Spinal cord (tissue), 10 donors: ENCODE measurements around the gene FASN. TPM values are rescaled to one million over a fixed set of nuclear protein-coding genes. Genes with fewer than 3 reads are reported as not detected.

Experiments
- DNase-seq, 6 donors: peaks; one replicate each; pipeline versions ENCODE4 v3.0.0 to v3.0.0-alpha.2; 2013 to 2015; ENCODE audit warnings: low spot score in 6 of 6, low read depth in 4 of 6
- H3K27ac ChIP-seq: one replicate; pipeline ENCODE4 v1.5.1; 2013; ENCODE audit warnings: low read depth, low read length, control low read depth
- H3K27me3 ChIP-seq: one replicate; pipeline ENCODE4 v1.6.1; 2013; ENCODE audit warnings: low read length; ENCODE audit not compliant: control insufficient read depth, insufficient read depth
- H3K36me3 ChIP-seq: one replicate; pipeline ENCODE4 v1.6.1; 2013; ENCODE audit warnings: low read length; ENCODE audit not compliant: control insufficient read depth, insufficient read depth
- H3K4me1 ChIP-seq: one replicate; pipeline ENCODE4 v1.6.1; 2013; ENCODE audit warnings: low read length; ENCODE audit not compliant: control insufficient read depth, insufficient read depth
- H3K4me3 ChIP-seq: one replicate; pipeline ENCODE4 v1.5.1; 2013; ENCODE audit warnings: low read depth, low read length, control low read depth
- H3K9me3 ChIP-seq: one replicate; pipeline ENCODE4 v1.6.1; 2013; ENCODE audit warnings: low read length; ENCODE audit not compliant: control insufficient read depth, insufficient read depth
- WGBS: methylation state at CpG from one replicate; pipeline ENCODE4 v1.1.5; 2013; ENCODE audit warnings: missing lambda C conversion rate; ENCODE audit not compliant: insufficient coverage; 5-methylcytosine and 5-hydroxymethylcytosine counted together
- polyA plus RNA-seq, 2 donors: library from polyadenylated mRNA; unstranded; fragments of 120-200 nt; gene quantifications; one replicate each; pipeline ENCODE4 v1.2.1, GENCODE V29; 2013; ENCODE audit not compliant: insufficient read length in 2 of 2
- total RNA-seq, 2 donors: library from RNA; depleted of rRNA in 1 of 2; stranded (reverse); fragments of 120-200 nt in 1 of 2; fragments of >200 nt in 1 of 2; gene quantifications; one replicate each; pipeline versions ENCODE4 v1.2.3 to v1.2.4, GENCODE V29; 2013 to 2014
- donor health status: healthy.

Gene FASN
- total and polyA plus RNA-seq, 4 donors = 57.7 to 184 (median 110) TPM

- DNase-seq = no peak
These were observed 8.1 kb downstream of the FASN start for GRCh38 chr17:82089723-82090548.

GRCh38 chr17:82088838-82089722 is 9.0 kb downstream of the FASN start:
- no peaks in the 10 kb centered on the region for H3K27me3 ChIP-seq
- no peak overlapping the region for H3K4me3 ChIP-seq
- H3K9me3 ChIP-seq = no peaks in the 10 kb centered on the region
- DNase-seq = no peak
- no peaks in the 10 kb centered on the region for H3K4me1 ChIP-seq
- WGBS = 96% methylated on average over 47 of the region's 47 CpGs
- no peak overlapping the region for H3K27ac ChIP-seq
- peaks cover 100% of the 10 kb centered on the region for H3K36me3 ChIP-seq

More at GRCh38 chr17:82089723-82090548, 8.1 kb downstream of the FASN start:
- Histone ChIP-seq H3K27ac (no peak overlapping the region), H3K27me3 (no peaks in the 10 kb centered on the region), H3K4me3 (no peak overlapping the region), H3K9me3 (no peaks in the 10 kb centered on the region), H3K4me1 (no peaks in the 10 kb centered on the region), H3K36me3 (peaks cover 100% of the 10 kb centered on the region)
- 90% methylated on average over 26 of the region's 29 CpGs for WGBS

GRCh38 chr17:82087961-82088837 is 9.8 kb downstream of the FASN start:
- H3K27me3 ChIP-seq = no peaks in the 10 kb centered on the region
- DNase-seq = no peak
- 95% methylated on average over 44 of the region's 48 CpGs for WGBS
- H3K36me3 ChIP-seq = peaks cover 100% of the 10 kb centered on the region
- no peak overlapping the region for H3K27ac ChIP-seq
- H3K9me3 ChIP-seq = no peaks in the 10 kb centered on the region
- no peaks in the 10 kb centered on the region for H3K4me1 ChIP-seq
- H3K4me3 ChIP-seq = no peak overlapping the region

- H3K27me3 ChIP-seq = no peaks in the 10 kb centered on the region
- H3K9me3 ChIP-seq = no peaks in the 10 kb centered on the region
- peaks cover 100% of the 10 kb centered on the region for H3K36me3 ChIP-seq
- no peak overlapping the region for H3K4me3 ChIP-seq
- WGBS = 94% methylated on average over 37 of the region's 39 CpGs
- H3K27ac ChIP-seq = no peak overlapping the region
- H3K4me1 ChIP-seq = no peaks in the 10 kb centered on the region
- DNase-seq = no peak
These were observed 10.8 kb downstream of the FASN start for GRCh38 chr17:82086941-82087906.

GRCh38 chr17:82085931-82086764 is 11.9 kb downstream of the FASN start:
- no peaks in the 10 kb centered on the region for H3K9me3 ChIP-seq
- WGBS = 92% methylated on average over 25 of the region's 25 CpGs
- H3K27ac ChIP-seq = no peak overlapping the region
- H3K27me3 ChIP-seq = no peaks in the 10 kb centered on the region
- H3K4me3 ChIP-seq = no peak overlapping the region
- DNase-seq = no peak
- H3K4me1 ChIP-seq = no peaks in the 10 kb centered on the region
- peaks cover 100% of the 10 kb centered on the region for H3K36me3 ChIP-seq

GRCh38 chr17:82085031-82085861 is 12.8 kb downstream of the FASN start:
- 91% methylated on average over 49 of the region's 49 CpGs for WGBS
- Histone ChIP-seq H3K9me3 (no peaks in the 10 kb centered on the region), H3K4me1 (no peaks in the 10 kb centered on the region), H3K36me3 (peaks cover 100% of the 10 kb centered on the region), H3K4me3 (no peak overlapping the region), H3K27ac (no peak overlapping the region), H3K27me3 (no peaks in the 10 kb centered on the region)
- no peak for DNase-seq

GRCh38 chr17:82084373-82085030 is 13.5 kb downstream of the FASN start:
- Histone ChIP-seq H3K27me3 (no peaks in the 10 kb centered on the region), H3K27ac (no peak overlapping the region), H3K4me1 (no peaks in the 10 kb centered on the region), H3K36me3 (peaks cover 100% of the 10 kb centered on the region), H3K4me3 (no peak overlapping the region), H3K9me3 (no peaks in the 10 kb centered on the region)
- 94% methylated on average over 27 of the region's 31 CpGs for WGBS
- no peak for DNase-seq
